Loucy (cell line): ENCODE measurements around the gene OR8K3.

Source experiments
- EZH2phosphoT487 ChIP-seq: fragments of 200-600 bp; IDR thresholded peaks from 2 replicates; pipeline ENCODE4 v1.6.1; 2018; ENCODE audit warnings: antibody characterized with exemption, mild to moderate bottlenecking, moderate library complexity, borderline replicate concordance
- TF ChIP-seq, protein P1 (sequence below): fragments of 200-600 bp; sonication (generic); conservative IDR thresholded peaks from 2 replicates; pipeline ENCODE4 v1.5.1; 2014; ENCODE audit warnings: mild to moderate bottlenecking, antibody characterized with exemption, low read length

- TF ChIP-seq, protein P1, sequence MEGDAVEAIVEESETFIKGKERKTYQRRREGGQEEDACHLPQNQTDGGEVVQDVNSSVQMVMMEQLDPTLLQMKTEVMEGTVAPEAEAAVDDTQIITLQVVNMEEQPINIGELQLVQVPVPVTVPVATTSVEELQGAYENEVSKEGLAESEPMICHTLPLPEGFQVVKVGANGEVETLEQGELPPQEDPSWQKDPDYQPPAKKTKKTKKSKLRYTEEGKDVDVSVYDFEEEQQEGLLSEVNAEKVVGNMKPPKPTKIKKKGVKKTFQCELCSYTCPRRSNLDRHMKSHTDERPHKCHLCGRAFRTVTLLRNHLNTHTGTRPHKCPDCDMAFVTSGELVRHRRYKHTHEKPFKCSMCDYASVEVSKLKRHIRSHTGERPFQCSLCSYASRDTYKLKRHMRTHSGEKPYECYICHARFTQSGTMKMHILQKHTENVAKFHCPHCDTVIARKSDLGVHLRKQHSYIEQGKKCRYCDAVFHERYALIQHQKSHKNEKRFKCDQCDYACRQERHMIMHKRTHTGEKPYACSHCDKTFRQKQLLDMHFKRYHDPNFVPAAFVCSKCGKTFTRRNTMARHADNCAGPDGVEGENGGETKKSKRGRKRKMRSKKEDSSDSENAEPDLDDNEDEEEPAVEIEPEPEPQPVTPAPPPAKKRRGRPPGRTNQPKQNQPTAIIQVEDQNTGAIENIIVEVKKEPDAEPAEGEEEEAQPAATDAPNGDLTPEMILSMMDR: no peak
- no peak for TF ChIP-seq EZH2phosphoT487
Observed at GRCh38 chr11:56340289-56340688, 25.3 kb downstream of the OR8K3 start.
